ENCODE results near the gene DENND2D.

DENND2D gene

GRCh38 chr1:111227434-111227833, 27.0 kb upstream of the DENND2D start, which contains the start of gene CHI3L2:
CHI3L2 (plus strand) TSS chr1:111227713; CDS start chr1:111227730, 17 bp downstream.
- TF ChIP-seq MAX (IDR thresholded peaks at IDR 0.05): no peak
- TF ChIP-seq YY1 (IDR thresholded peaks at IDR 0.05; ENCODE audit: low read depth): no peak
- no peak for TF ChIP-seq CREB1 (IDR thresholded peaks at IDR 0.05; ENCODE audit: low read depth)
- no peak for TF ChIP-seq USF1 (IDR thresholded peaks at IDR 0.05)
- no peak for TF ChIP-seq TAF1 (IDR thresholded peaks at IDR 0.05; ENCODE audit: low read depth)

GRCh38 chr1:111225717-111226400, 25.4 kb upstream of the DENND2D start:
- TF ChIP-seq EP300 (IDR thresholded peaks at IDR 0.05; ENCODE audit: borderline replicate concordance) (no peak), ZBTB7A (IDR thresholded peaks at IDR 0.05; ENCODE audit: low read depth) (no peak), EGR1 (IDR thresholded peaks at IDR 0.05) (no peak), CREB1 (IDR thresholded peaks at IDR 0.05; ENCODE audit: low read depth) (no peak), TCF12 (IDR thresholded peaks at IDR 0.05; ENCODE audit: low read depth) (no peak), CEBPB (IDR thresholded peaks at IDR 0.05) (no peak), TEAD4 (IDR thresholded peaks at IDR 0.05) (no peak), FOXM1 (IDR thresholded peaks at IDR 0.05; ENCODE audit: borderline replicate concordance, low read depth) (no peak), YY1 (IDR thresholded peaks at IDR 0.05; ENCODE audit: low read depth) (no peak), REST (IDR thresholded peaks at IDR 0.05; ENCODE audit: low read depth) (no peak), USF1 (IDR thresholded peaks at IDR 0.05) (no peak)

GRCh38 chr1:111225091-111225490, 24.6 kb upstream of the DENND2D start:
- TF ChIP-seq TCF12 (IDR thresholded peaks at IDR 0.05; ENCODE audit: low read depth) (no peak), REST (IDR thresholded peaks at IDR 0.05; ENCODE audit: low read depth) (no peak), USF1 (IDR thresholded peaks at IDR 0.05) (no peak), TAF1 (IDR thresholded peaks at IDR 0.05; ENCODE audit: low read depth) (no peak), ZBTB7A (IDR thresholded peaks at IDR 0.05; ENCODE audit: low read depth) (no peak)

GRCh38 chr1:111223126-111223685, 22.8 kb upstream of the DENND2D start:
- no peak for TF ChIP-seq RAD21 (IDR thresholded peaks at IDR 0.05; ENCODE audit: low read depth)
- TF ChIP-seq FOXM1 (IDR thresholded peaks at IDR 0.05; ENCODE audit: borderline replicate concordance, low read depth): no peak
- TF ChIP-seq NFIC (IDR thresholded peaks at IDR 0.05): no peak
- TF ChIP-seq USF1 (IDR thresholded peaks at IDR 0.05): no peak
- no peak for TF ChIP-seq CREB1 (IDR thresholded peaks at IDR 0.05; ENCODE audit: low read depth)
- TF ChIP-seq TAF1 (IDR thresholded peaks at IDR 0.05; ENCODE audit: low read depth): no peak
- no peak for TF ChIP-seq EGR1 (IDR thresholded peaks at IDR 0.05)

- TF ChIP-seq RAD21 (IDR thresholded peaks at IDR 0.05; ENCODE audit: low read depth) (peak; percentile 95), CEBPB (IDR thresholded peaks at IDR 0.05) (no peak)
Measured at GRCh38 chr1:111222308-111223125, 22.1 kb upstream of the DENND2D start.

Measured in Ishikawa (cell line).